HG03064 (cell line): Measurements from ENCODE around the gene AIDA.

Source experiments
- ATAC-seq: cut with Tn5 transposase; IDR thresholded peaks from one replicate; pipeline ENCODE4 v1.9.1; 2021; ENCODE audit warnings: low read depth; ENCODE audit not compliant: unreplicated experiment

AIDA gene

GRCh38 chr1:222653178-222653827, 59.0 kb downstream of the AIDA start:
- ATAC-seq, result peak; percentile 80

GRCh38 chr1:222652676-222653075, 59.6 kb downstream of the AIDA start:
- no peak for ATAC-seq

GRCh38 chr1:222644636-222644980, 67.7 kb downstream of the AIDA start:
- no peak for ATAC-seq

- peak; percentile 97 for ATAC-seq
Measured at GRCh38 chr1:222643938-222644635, 68.2 kb downstream of the AIDA start.

GRCh38 chr1:222643606-222643937, 68.7 kb downstream of the AIDA start:
- ATAC-seq, result no peak

- ATAC-seq, result no peak
Measured at GRCh38 chr1:222642468-222642867, 69.8 kb downstream of the AIDA start.

GRCh38 chr1:222641269-222641948, 70.9 kb downstream of the AIDA start:
- ATAC-seq, result no peak

GRCh38 chr1:222634180-222635013, 77.9 kb downstream of the AIDA start:
- ATAC-seq, result no peak

GRCh38 chr1:222632749-222633148, 79.5 kb downstream of the AIDA start:
- no peak for ATAC-seq

GRCh38 chr1:222631611-222632208, 80.6 kb downstream of the AIDA start:
- ATAC-seq, result no peak

GRCh38 chr1:222629921-222630535, 82.3 kb downstream of the AIDA start:
- ATAC-seq, result no peak

GRCh38 chr1:222627232-222627631, 85.1 kb downstream of the AIDA start:
- no peak for ATAC-seq

- no peak for ATAC-seq
Measured at GRCh38 chr1:222624214-222624613, 88.1 kb downstream of the AIDA start.

GRCh38 chr1:222623458-222623857, 88.8 kb downstream of the AIDA start:
- ATAC-seq, result no peak

- no peak for ATAC-seq
Measured at GRCh38 chr1:222622765-222623164, 89.5 kb downstream of the AIDA start.

- ATAC-seq, result peak; percentile 39
Measured at GRCh38 chr1:222620566-222620965, 91.7 kb downstream of the AIDA start.

GRCh38 chr1:222618880-222619596, 93.3 kb downstream of the AIDA start:
- ATAC-seq, result no peak
